ENCODE data around the gene HOXA13.

GRCh38 chr7:27248911-27249723, 49.2 kb upstream of the HOXA13 start:
- TF ChIP-seq CTCF (IDR thresholded peaks at IDR 0.05; ENCODE audit: low read length) (no peak), EZH2 (IDR thresholded peaks at IDR 0.05; ENCODE audit: borderline replicate concordance, low read length) (no peak)

Data from OCI-LY1 (cell line).